Upper lobe of right lung (tissue), 1 donor: ENCODE measurements around the gene EIF2B1. TPM values are rescaled to one million over a fixed set of nuclear protein-coding genes. Genes with fewer than 3 reads are reported as not detected.
A peak's percentile ranks its signal among the peaks of the same experiment; 100 is the strongest.

Experiments
- ATAC-seq: fragments of 200-7000 bp; cut with Tn5 transposase; one replicate; pipeline ENCODE4 v1.9.1; 2020; ENCODE audit warnings: mild to moderate bottlenecking, moderate library complexity
- DNase-seq: peaks from one replicate; pipeline ENCODE4 v3.0.0-alpha.2; 2020
- H3K27ac ChIP-seq: fragments of 200-600 bp; one replicate; pipeline ENCODE4 v1.8.0; 2022
- H3K27me3 ChIP-seq: fragments of 200-600 bp; one replicate; pipeline ENCODE4 v1.8.0; 2022; ENCODE audit warnings: mild to moderate bottlenecking
- H3K36me3 ChIP-seq: fragments of 200-600 bp; one replicate; pipeline ENCODE4 v1.8.0; 2022
- H3K4me1 ChIP-seq: fragments of 200-600 bp; one replicate; pipeline ENCODE4 v1.8.0; 2022
- H3K4me3 ChIP-seq: fragments of 200-600 bp; one replicate; pipeline ENCODE4 v1.8.0; 2022; ENCODE audit warnings: mild to moderate bottlenecking
- H3K9me3 ChIP-seq: fragments of 200-600 bp; one replicate; pipeline ENCODE4 v1.8.0; 2022
- CTCF ChIP-seq: fragments of 200-600 bp; IDR thresholded peaks from one replicate; pipeline ENCODE4 v1.8.0; 2022; ENCODE audit warnings: antibody characterized with exemption
- intact Hi-C: fragments of 100-400 bp; cut with DNase I; formaldehyde crosslinking; loops from one replicate; pipeline ENCODE4 v1.11.0; 2022
- total RNA-seq: library from RNA; stranded (reverse); fragmentation: NEBNext Ultra II Directional; extraction: Animal tissue kit (Norgen Biotek cat#: 25700); gene quantifications from one replicate; pipeline ENCODE4 v1.2.1, GENCODE V29; 2021
- donor health status: DM: no; HTN: yes; CAD: no; lungs with severe emphysema.

The EIF2B1 gene
- total RNA-seq, 1 donor from 2014 or later: 40.0 TPM

GRCh38 chr12:123643911-123644310, 10.4 kb upstream of the EIF2B1 start:
- Histone ChIP-seq H3K4me3 (no peak overlapping the region), H3K36me3 (peaks cover 65% of the 10 kb centered on the region), H3K9me3 (no peaks in the 10 kb centered on the region), H3K27me3 (no peaks in the 10 kb centered on the region), H3K27ac (peak overlapping the region; percentile 24), H3K4me1 (peaks cover 3% of the 10 kb centered on the region)
- intact Hi-C loops: no loop called here
- ATAC-seq (peak; percentile 31), DNase-seq (no peak)
- TF ChIP-seq CTCF: no peak

- DNase-seq: no peak
- Histone ChIP-seq H3K4me3 (peak overlapping the region; percentile 75), H3K9me3 (no peaks in the 10 kb centered on the region), H3K27ac (peak overlapping the region; percentile 84), H3K27me3 (no peaks in the 10 kb centered on the region), H3K4me1 (peaks cover 9% of the 10 kb centered on the region), H3K36me3 (peaks cover 28% of the 10 kb centered on the region)
- no peak for ATAC-seq
- intact Hi-C loops: no loop called here
- no peak for TF ChIP-seq CTCF
Measured at GRCh38 chr12:123634142-123634561, 666 bp upstream of the EIF2B1 start.

GRCh38 chr12:123621619-123622530, 11.6 kb downstream of the EIF2B1 start:
- Histone ChIP-seq H3K4me3 (no peak overlapping the region), H3K27ac (no peak overlapping the region), H3K36me3 (peaks cover 95% of the 10 kb centered on the region), H3K9me3 (no peaks in the 10 kb centered on the region), H3K27me3 (no peaks in the 10 kb centered on the region), H3K4me1 (no peaks in the 10 kb centered on the region)
- DNase-seq (no peak), ATAC-seq (no peak)
- intact Hi-C loops: no loop called here
- no peak for TF ChIP-seq CTCF

GRCh38 chr12:123621101-123621500, 12.4 kb downstream of the EIF2B1 start:
- Histone ChIP-seq H3K9me3 (no peaks in the 10 kb centered on the region), H3K27ac (no peak overlapping the region), H3K36me3 (peaks cover 95% of the 10 kb centered on the region), H3K4me1 (no peaks in the 10 kb centered on the region), H3K4me3 (no peak overlapping the region), H3K27me3 (no peaks in the 10 kb centered on the region)
- intact Hi-C loops: no loop called here
- TF ChIP-seq CTCF: no peak
- ATAC-seq (no peak), DNase-seq (no peak)

- TF ChIP-seq CTCF: no peak
- H3K36me3 ChIP-seq: peaks cover 95% of the 10 kb centered on the region
Measured at GRCh38 chr12:123617580-123617979, 15.9 kb downstream of the EIF2B1 start.

More at GRCh38 chr12:123617580-123617979, 15.9 kb downstream of the EIF2B1 start:
- Histone ChIP-seq H3K4me1 (peaks cover 3% of the 10 kb centered on the region), H3K27ac (no peak overlapping the region), H3K27me3 (no peaks in the 10 kb centered on the region), H3K9me3 (no peaks in the 10 kb centered on the region), H3K4me3 (no peak overlapping the region)
- intact Hi-C loops: no loop called here
- DNase-seq: peak; percentile 33
- ATAC-seq: no peak
